GM23338 (cell line): ENCODE measurements around the gene MRPL23. TPM values are rescaled to one million over a fixed set of nuclear protein-coding genes. Genes with fewer than 3 reads are reported as not detected.

Experiments
- ATAC-seq: fragments of 200-7000 bp; cut with Tn5 transposase; 3 replicates; pipeline ENCODE4 v1.9.1; 2020
- DNase-seq: peaks from one replicate; pipeline ENCODE4 v3.0.0-alpha.2; 2015; ENCODE audit warnings: low spot score
- H2AFZ ChIP-seq: fragments of 200-600 bp; sonication (generic); 2 replicates; pipeline ENCODE4 v1.8.0; 2016; ENCODE audit warnings: antibody characterized with exemption, mild to moderate bottlenecking, moderate library complexity
- H3F3A ChIP-seq: fragments of 200-600 bp; sonication (generic); replicated peaks from 2 replicates; pipeline ENCODE4 v1.8.0; 2017; ENCODE audit warnings: antibody characterized with exemption, mixed run types, low read depth
- H3K27ac ChIP-seq: fragments of 200-600 bp; sonication (generic); 2 replicates; pipeline ENCODE4 v1.6.1; 2016; ENCODE audit warnings: low read depth
- H3K27me3 ChIP-seq: fragments of 200-600 bp; sonication (generic); 2 replicates; pipeline ENCODE4 v1.8.0; 2016; ENCODE audit warnings: mild to moderate bottlenecking, mixed run types, moderate library complexity; ENCODE audit not compliant: insufficient read depth
- H3K36me3 ChIP-seq: fragments of 200-600 bp; sonication (generic); 2 replicates; pipeline ENCODE4 v1.8.0; 2016; ENCODE audit warnings: mild to moderate bottlenecking; ENCODE audit not compliant: insufficient read depth
- H3K4me1 ChIP-seq: fragments of 200-600 bp; sonication (generic); 2 replicates; pipeline ENCODE4 v1.8.0; 2016; ENCODE audit warnings: mild to moderate bottlenecking, moderate library complexity; ENCODE audit not compliant: insufficient read depth
- H3K4me2 ChIP-seq: fragments of 200-600 bp; sonication (generic); 2 replicates; pipeline ENCODE4 v1.7.1; 2017; ENCODE audit warnings: mixed run types
- H3K4me3 ChIP-seq: fragments of 200-600 bp; sonication (generic); 2 replicates; pipeline ENCODE4 v1.6.1; 2016; ENCODE audit warnings: mixed run types
- H3K79me2 ChIP-seq: fragments of 200-600 bp; sonication (generic); replicated peaks from 2 replicates; pipeline ENCODE4 v1.8.0; 2017; ENCODE audit warnings: mild to moderate bottlenecking; ENCODE audit not compliant: insufficient read depth
- H3K9me2 ChIP-seq: fragments of 200-600 bp; sonication (generic); 2 replicates; pipeline ENCODE4 v1.8.0; 2017; ENCODE audit not compliant: insufficient read depth
- H4K20me1 ChIP-seq: fragments of 200-600 bp; sonication (generic); replicated peaks from 2 replicates; pipeline ENCODE4 v1.8.0; 2017; ENCODE audit warnings: mild to moderate bottlenecking; ENCODE audit not compliant: insufficient read depth
- H3K27ac Mint-ChIP-seq: 2 replicates; pipeline ENCODE4 v1.8.0; 2020; ENCODE audit warnings: inconsistent platforms, mild to moderate bottlenecking, moderate library complexity, mixed read lengths
- H3K27me3 Mint-ChIP-seq: 3 replicates; pipeline ENCODE4 v1.8.0; 2022; ENCODE audit warnings: low read depth, mild to moderate bottlenecking, moderate library complexity, mixed read lengths, inconsistent platforms; ENCODE audit not compliant: insufficient read depth, poor library complexity
- H3K36me3 Mint-ChIP-seq: 3 replicates; pipeline ENCODE4 v1.8.0; 2021; ENCODE audit warnings: low read depth, mild to moderate bottlenecking, inconsistent platforms, moderate library complexity, mixed read lengths
- H3K4me1 Mint-ChIP-seq: 3 replicates; pipeline ENCODE4 v1.8.0; 2020; ENCODE audit warnings: mild to moderate bottlenecking, inconsistent platforms, mixed read lengths
- H3K4me3 Mint-ChIP-seq: 3 replicates; pipeline ENCODE4 v1.8.0; 2021; ENCODE audit warnings: moderate library complexity, mild to moderate bottlenecking, inconsistent platforms, mixed read lengths
- H3K9me3 Mint-ChIP-seq: 3 replicates; pipeline ENCODE4 v1.8.0; 2020; ENCODE audit warnings: moderate library complexity, mild to moderate bottlenecking, inconsistent platforms, mixed read lengths
- CREB1 ChIP-seq: fragments of 250-450 bp; sonication (Bioruptor Pico); IDR thresholded peaks from 2 replicates; pipeline ENCODE4 v1.5.0; 2020; ENCODE audit warnings: low read depth, mild to moderate bottlenecking, moderate library complexity
- JUNB ChIP-seq: IDR thresholded peaks from one replicate; pipeline ENCODE4 v1.6.1; 2016; ENCODE audit warnings: antibody characterized with exemption; ENCODE audit not compliant: unreplicated experiment
- STAT1 ChIP-seq: IDR thresholded peaks from one replicate; pipeline ENCODE4 v1.6.1; 2016; ENCODE audit warnings: antibody characterized with exemption; ENCODE audit not compliant: unreplicated experiment
- ZNF462 ChIP-seq: fragments of 250-450 bp; sonication (Bioruptor Pico); IDR thresholded peaks from 2 replicates; pipeline ENCODE4 v1.5.0; 2020; ENCODE audit warnings: mild to moderate bottlenecking, moderate library complexity
- polyA plus RNA-seq: library from polyadenylated mRNA; unstranded; fragments of >200 nt; fragmentation: Nextera tagmentation; extraction: Ambion mirVana; gene quantifications from 2 replicates; pipeline ENCODE4 v1.2.1, GENCODE V29; 2016
- total RNA-seq: library from RNA; depleted of rRNA; stranded (reverse); fragments of >200 nt; shearing (Covaris generic); gene quantifications from 2 replicates; pipeline ENCODE4 v1.2.3, GENCODE V29; 2014
- TF ChIP-seq, protein P1 (sequence below), 2 experiments: fragments of 200-600 bp in 1 of 2; sonication (generic) in 1 of 2; conservative IDR thresholded peaks; 2 replicates each; pipeline versions ENCODE4 v1.5.1 to v1.6.1; 2016 to 2017; ENCODE audit warnings: antibody characterized with exemption in 2 of 2, low read depth in 2 of 2, mild to moderate bottlenecking in 2 of 2, moderate library complexity in 1 of 2

The MRPL23 gene
- total and polyA plus RNA-seq, 2 experiments from 2014 or later = 84.7 to 91.5 TPM

DNA sequence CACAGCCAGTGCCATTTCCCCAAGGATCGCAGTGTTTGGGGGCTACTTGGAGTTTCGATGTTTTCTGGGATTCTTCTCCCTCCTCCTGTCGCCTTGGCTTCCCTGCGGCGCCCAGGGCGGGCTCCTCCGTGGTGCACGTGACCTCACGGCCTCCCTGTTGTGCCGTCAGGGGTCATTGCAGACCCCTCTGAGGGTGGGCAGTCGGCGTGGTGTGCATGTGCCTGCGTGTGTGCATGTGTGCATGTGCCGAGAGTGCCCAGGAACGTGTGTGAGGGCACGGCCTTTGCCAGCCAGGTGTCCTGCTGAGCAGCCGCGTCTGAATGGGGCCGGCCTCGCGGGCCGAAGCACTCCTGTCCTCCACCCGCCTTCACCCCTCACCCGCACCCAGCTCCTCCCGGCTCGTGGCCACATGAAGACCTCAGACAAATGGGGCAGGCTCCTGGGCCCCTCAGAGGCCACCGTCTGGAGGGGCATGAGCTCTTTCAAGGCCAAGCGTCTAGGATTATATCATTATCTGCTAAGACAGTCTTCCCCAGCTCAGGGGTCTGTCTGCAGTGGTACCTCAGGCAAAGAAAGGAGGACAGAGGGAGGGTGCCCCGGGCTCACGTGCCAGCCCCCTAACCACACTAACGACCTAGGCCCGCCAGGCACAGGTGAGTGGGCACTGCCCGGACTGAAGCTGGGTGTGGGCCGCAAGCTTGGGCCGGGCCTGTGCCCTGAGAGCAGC, 9.4 kb upstream of the MRPL23 start:
- no peak overlapping the region for H2AFZ ChIP-seq
- H4K20me1 ChIP-seq = no peaks in the 10 kb centered on the region
- H3K36me3 ChIP-seq = no peaks in the 10 kb centered on the region
- H3K27ac ChIP-seq = no peak overlapping the region
- no peaks in the 10 kb centered on the region for H3K79me2 ChIP-seq
- Mint-ChIP-seq H3K27ac (no peak overlapping the region), H3K4me1 (peaks cover 2% of the 10 kb centered on the region; the same call in 2 of the 3 replicates), H3K4me3 (no peak overlapping the region), H3K36me3 (no peaks in the 10 kb centered on the region), H3K27me3 (peaks cover 12% of the 10 kb centered on the region), H3K9me3 (no peaks in the 10 kb centered on the region)
- no peak for DNase-seq
- no peaks in the 10 kb centered on the region for H3K4me1 ChIP-seq
- H3K9me2 ChIP-seq = no peaks in the 10 kb centered on the region
- TF ChIP-seq, protein P1, sequence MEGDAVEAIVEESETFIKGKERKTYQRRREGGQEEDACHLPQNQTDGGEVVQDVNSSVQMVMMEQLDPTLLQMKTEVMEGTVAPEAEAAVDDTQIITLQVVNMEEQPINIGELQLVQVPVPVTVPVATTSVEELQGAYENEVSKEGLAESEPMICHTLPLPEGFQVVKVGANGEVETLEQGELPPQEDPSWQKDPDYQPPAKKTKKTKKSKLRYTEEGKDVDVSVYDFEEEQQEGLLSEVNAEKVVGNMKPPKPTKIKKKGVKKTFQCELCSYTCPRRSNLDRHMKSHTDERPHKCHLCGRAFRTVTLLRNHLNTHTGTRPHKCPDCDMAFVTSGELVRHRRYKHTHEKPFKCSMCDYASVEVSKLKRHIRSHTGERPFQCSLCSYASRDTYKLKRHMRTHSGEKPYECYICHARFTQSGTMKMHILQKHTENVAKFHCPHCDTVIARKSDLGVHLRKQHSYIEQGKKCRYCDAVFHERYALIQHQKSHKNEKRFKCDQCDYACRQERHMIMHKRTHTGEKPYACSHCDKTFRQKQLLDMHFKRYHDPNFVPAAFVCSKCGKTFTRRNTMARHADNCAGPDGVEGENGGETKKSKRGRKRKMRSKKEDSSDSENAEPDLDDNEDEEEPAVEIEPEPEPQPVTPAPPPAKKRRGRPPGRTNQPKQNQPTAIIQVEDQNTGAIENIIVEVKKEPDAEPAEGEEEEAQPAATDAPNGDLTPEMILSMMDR (conservative IDR thresholded peaks at IDR 0.05; ENCODE audit: low read depth in 2 of 2) = no peak
- TF ChIP-seq ZNF462 (CRISPR knock-in tag) (no peak), STAT1 (no peak), CREB1 (no peak), JUNB (no peak)
- ATAC-seq = peak; percentile 17; the same call in 2 of the 3 replicates
- no peak overlapping the region for H3K4me3 ChIP-seq
- no peaks in the 10 kb centered on the region for H3F3A ChIP-seq
- H3K4me2 ChIP-seq = no peak overlapping the region
- H3K27me3 ChIP-seq = no peaks in the 10 kb centered on the region
